ENCODE measurements around the gene ANXA4.
A peak's percentile ranks its signal among the peaks of the same experiment; 100 is the strongest.

ANXA4 gene

GRCh38 chr2:69781321-69782248 is 39.7 kb downstream of the ANXA4 start:
- no peak for TF ChIP-seq CTCF (IDR thresholded peaks at IDR 0.05; ENCODE audit: extremely low read depth, missing control alignments)
- no peak for DNase-seq (ENCODE audit: low spot score)

GRCh38 chr2:69784228-69784627 is 42.3 kb downstream of the ANXA4 start:
- TF ChIP-seq CTCF (IDR thresholded peaks at IDR 0.05; ENCODE audit: extremely low read depth, missing control alignments): no peak
- no peak for DNase-seq (ENCODE audit: low spot score)

- TF ChIP-seq CTCF (IDR thresholded peaks at IDR 0.05; ENCODE audit: extremely low read depth, missing control alignments): no peak
- no peak for DNase-seq (ENCODE audit: low spot score)
Measured at GRCh38 chr2:69785358-69785757, 43.4 kb downstream of the ANXA4 start.

GRCh38 chr2:69786052-69786560 is 44.2 kb downstream of the ANXA4 start:
- no peak for TF ChIP-seq CTCF (IDR thresholded peaks at IDR 0.05; ENCODE audit: extremely low read depth, missing control alignments)
- DNase-seq (ENCODE audit: low spot score): no peak

GRCh38 chr2:69789175-69789721 is 47.3 kb downstream of the ANXA4 start:
- peak; percentile 29 for DNase-seq (ENCODE audit: low spot score)
- TF ChIP-seq CTCF (IDR thresholded peaks at IDR 0.05; ENCODE audit: extremely low read depth, missing control alignments): no peak

GRCh38 chr2:69789772-69790600 is 48.1 kb downstream of the ANXA4 start:
- TF ChIP-seq CTCF (IDR thresholded peaks at IDR 0.05; ENCODE audit: extremely low read depth, missing control alignments): no peak
- peak; percentile 17 for DNase-seq (ENCODE audit: low spot score)
